A673 (cell line): ENCODE measurements around the gene CLSTN1. TPM values are rescaled to one million over a fixed set of nuclear protein-coding genes. Genes with fewer than 3 reads are reported as not detected.
A peak's percentile ranks its signal among the peaks of the same experiment; 100 is the strongest.

Experiments used
- BruUV-seq: library from RNA; stranded (reverse); fragments of 400-500 nt; replicated peaks from 2 replicates; lab custom pipeline; 2021; lab: Mats Ljungman, UMichigan
- CTCF ChIA-PET: fragments of 300-600 bp; sonication (Branson Sonifier 250); formaldehyde crosslinking; loops from one replicate; lab custom pipeline; 2022; ENCODE audit warnings: antibody characterized with exemption; lab: Charles Lee
- POLR2A ChIA-PET: fragments of 300-600 bp; sonication (Branson Sonifier 250); formaldehyde crosslinking; loops from one replicate; lab custom pipeline; 2022; ENCODE audit warnings: antibody characterized with exemption; ENCODE audit not compliant: low non-redundant PET; lab: Charles Lee
- DNase-seq: peaks from one replicate; pipeline ENCODE4 v3.0.0-alpha.2; 2015; ENCODE audit warnings: low spot score
- H3K27ac ChIP-seq: fragments of 200-600 bp; sonication (generic); 2 replicates; pipeline ENCODE4 v1.5.1; 2016; ENCODE audit warnings: mixed run types, low read depth, mild to moderate bottlenecking, mixed read lengths, antibody characterized with exemption, low read length; ENCODE audit not compliant: poor library complexity, severe bottlenecking
- H3K27me3 ChIP-seq: fragments of 200-600 bp; sonication (generic); replicated peaks from 2 replicates; pipeline ENCODE4 v1.6.1; 2017; ENCODE audit warnings: mixed run types, low read depth, mild to moderate bottlenecking, mixed read lengths, antibody characterized with exemption, low read length; ENCODE audit not compliant: insufficient read depth, poor library complexity
- H3K36me3 ChIP-seq: fragments of 200-600 bp; sonication (generic); 2 replicates; pipeline ENCODE4 v1.6.1; 2016; ENCODE audit warnings: mixed run types, mild to moderate bottlenecking, mixed read lengths, antibody characterized with exemption, low read length; ENCODE audit not compliant: insufficient read depth, poor library complexity, severe bottlenecking
- H3K4me1 ChIP-seq: fragments of 200-600 bp; sonication (generic); 2 replicates; pipeline ENCODE4 v1.6.1; 2017; ENCODE audit warnings: mixed run types, mild to moderate bottlenecking, mixed read lengths, antibody characterized with exemption, low read length; ENCODE audit not compliant: insufficient read depth, poor library complexity, severe bottlenecking
- H3K4me3 ChIP-seq: fragments of 200-600 bp; sonication (generic); 2 replicates; pipeline ENCODE4 v1.5.1; 2016; ENCODE audit warnings: low read depth, mixed run types, mild to moderate bottlenecking, mixed read lengths, low read length; ENCODE audit not compliant: poor library complexity, severe bottlenecking
- H3K9me3 ChIP-seq: fragments of 200-600 bp; sonication (generic); 2 replicates; pipeline ENCODE4 v1.6.1; 2016; ENCODE audit warnings: mixed run types, low read depth, mild to moderate bottlenecking, mixed read lengths, antibody characterized with exemption, low read length; ENCODE audit not compliant: poor library complexity, severe bottlenecking
- CTCF ChIP-seq: fragments of 300-800, 200-600 bp; sonication (generic); conservative IDR thresholded peaks from 2 replicates; pipeline ENCODE4 v1.5.1; 2017; ENCODE audit warnings: low read depth, mild to moderate bottlenecking, antibody characterized with exemption, low read length, moderate library complexity, mixed read lengths
- EZH2 ChIP-seq: fragments of 200-600 bp; sonication (generic); IDR thresholded peaks from 2 replicates; pipeline ENCODE4 v1.6.1; 2017; ENCODE audit warnings: borderline replicate concordance, low read depth, mild to moderate bottlenecking, mixed read lengths, antibody characterized with exemption, low read length; ENCODE audit not compliant: poor library complexity, severe bottlenecking
- intact Hi-C: fragments of 100-400 bp; cut with micrococcal nuclease; formaldehyde crosslinking; loops from one replicate; pipeline ENCODE4 v1.10.0; 2022; ENCODE audit not compliant: unreplicated experiment
- total RNA-seq: library from RNA; stranded (reverse); gene quantifications from 2 replicates; pipeline ENCODE4 v1.2.3, GENCODE V29; 2021

CLSTN1 gene
- total RNA-seq, 1 experiment from 2014 or later, result 77.4 TPM

GRCh38 chr1:9687874-9688582, 135.7 kb downstream of the CLSTN1 start:
- ChIA-PET CTCF (interaction anchor here (0.5 kb wide), 1 partner anchor 19 kb away, joined by 5 read pairs; no protein-coding TSS in a partner anchor), POLR2A (no interaction called here)
- Histone ChIP-seq H3K9me3 (no peaks in the 10 kb centered on the region), H3K27ac (no peak overlapping the region), H3K27me3 (no peaks in the 10 kb centered on the region), H3K4me3 (peak overlapping the region; percentile 58), H3K36me3 (no peaks in the 10 kb centered on the region), H3K4me1 (peaks cover 10% of the 10 kb centered on the region)
- no TSS peak for BruUV-seq
- TF ChIP-seq CTCF (no peak), EZH2 (no peak)
- intact Hi-C loops, result no loop called here
- DNase-seq, result peak; percentile 36

- Histone ChIP-seq H3K9me3 (no peaks in the 10 kb centered on the region), H3K4me1 (peaks cover 10% of the 10 kb centered on the region), H3K36me3 (no peaks in the 10 kb centered on the region), H3K27ac (no peak overlapping the region), H3K27me3 (no peaks in the 10 kb centered on the region), H3K4me3 (peak overlapping the region; percentile 58)
- BruUV-seq, result no TSS peak
- DNase-seq, result peak; percentile 71
- CTCF ChIA-PET, result interaction anchor here (0.6 kb wide), 1 partner anchor 124 kb away, joined by 6 read pairs; no protein-coding TSS in a partner anchor
- intact Hi-C loops, result no loop called here
- POLR2A ChIA-PET, result no interaction called here
- TF ChIP-seq CTCF, result 0 out of 2 replicates have a peak, but pooled peaks have one; percentile 15
- TF ChIP-seq EZH2, result no peak
Observed at GRCh38 chr1:9687120-9687873, 136.5 kb downstream of the CLSTN1 start.

GRCh38 chr1:9684801-9685200, 139.0 kb downstream of the CLSTN1 start:
- H3K36me3 ChIP-seq, result no peaks in the 10 kb centered on the region
- intact Hi-C loops, result no loop called here
- H3K9me3 ChIP-seq, result no peaks in the 10 kb centered on the region
- no peak overlapping the region for H3K27ac ChIP-seq
- ChIA-PET CTCF (no interaction called here), POLR2A (no interaction called here)
- TF ChIP-seq EZH2, result no peak
- no peak for TF ChIP-seq CTCF
- H3K4me1 ChIP-seq, result peaks cover 10% of the 10 kb centered on the region
- H3K27me3 ChIP-seq, result no peaks in the 10 kb centered on the region
- H3K4me3 ChIP-seq, result no peak overlapping the region
- DNase-seq, result no peak
- no TSS peak for BruUV-seq
